Activated CD8-positive, alpha-beta memory T cell treated with anti-CD3 and anti-CD28 coated beads for 36 hours (primary cell): ENCODE measurements around the gene FER. TPM values are rescaled to one million over a fixed set of nuclear protein-coding genes. Genes with fewer than 3 reads are reported as not detected.
"Not testable (repeated sequence)": the region's sequence is repeated elsewhere in the genome, so short reads cannot be mapped to it uniquely, and the experiment has no call there.

Experiments
- CTCF ChIA-PET: fragments of 350-600 bp; sonication (Branson Sonifier 250); formaldehyde crosslinking; loops from one replicate; lab custom pipeline; 2021; ENCODE audit warnings: antibody characterized with exemption; lab: Charles Lee
- POLR2A ChIA-PET: fragments of 350-600 bp; sonication (Branson Sonifier 250); formaldehyde crosslinking; loops from one replicate; lab custom pipeline; 2021; ENCODE audit warnings: antibody characterized with exemption; lab: Charles Lee
- total RNA-seq, 2 experiments: library from RNA; stranded (reverse); gene quantifications; one replicate each; pipeline ENCODE4 v1.2.3, GENCODE V29; 2021

Gene FER
- total RNA-seq, 2 experiments from 2014 or later: 9.8 to 10.3 TPM

DNA sequence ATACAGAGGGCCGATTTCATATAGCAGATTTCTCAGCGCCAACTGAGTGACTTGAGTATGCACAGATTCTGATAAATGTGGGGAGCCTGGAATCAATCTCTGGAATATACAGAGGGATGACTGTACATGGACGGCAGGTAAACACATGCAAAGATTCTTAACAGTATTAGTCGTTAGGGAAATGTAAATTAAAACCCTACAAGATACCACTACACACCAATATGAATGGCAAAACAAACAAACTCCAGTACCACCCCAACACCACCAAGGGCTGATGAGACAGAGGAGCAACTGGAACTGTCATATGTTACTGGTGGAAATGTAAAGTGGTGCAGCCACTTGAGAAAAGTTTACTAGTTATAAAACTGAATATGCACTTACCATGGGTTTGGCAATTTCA, 8.3 kb upstream of the FER start:
- POLR2A ChIA-PET: no interaction called here
- CTCF ChIA-PET: no interaction called here

DNA sequence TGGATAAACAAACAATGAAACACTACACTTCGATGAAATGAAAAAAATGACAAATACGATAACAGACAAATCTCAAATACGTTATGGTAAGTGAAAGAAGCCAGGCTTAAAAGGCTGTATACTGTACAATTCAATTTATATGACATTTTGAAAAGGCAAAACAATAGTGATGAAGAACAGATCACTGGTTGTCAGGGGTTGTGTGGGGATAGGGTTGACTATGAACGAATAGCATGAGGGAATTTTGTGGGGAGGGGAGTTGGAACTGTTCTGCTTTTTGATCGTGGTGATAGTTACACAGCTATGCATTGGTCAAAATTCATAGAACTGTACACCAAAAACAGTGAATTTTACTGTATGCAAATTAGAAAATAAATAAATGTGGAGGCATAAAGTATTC, 7.8 kb upstream of the FER start:
- CTCF ChIA-PET: no interaction called here

DNA sequence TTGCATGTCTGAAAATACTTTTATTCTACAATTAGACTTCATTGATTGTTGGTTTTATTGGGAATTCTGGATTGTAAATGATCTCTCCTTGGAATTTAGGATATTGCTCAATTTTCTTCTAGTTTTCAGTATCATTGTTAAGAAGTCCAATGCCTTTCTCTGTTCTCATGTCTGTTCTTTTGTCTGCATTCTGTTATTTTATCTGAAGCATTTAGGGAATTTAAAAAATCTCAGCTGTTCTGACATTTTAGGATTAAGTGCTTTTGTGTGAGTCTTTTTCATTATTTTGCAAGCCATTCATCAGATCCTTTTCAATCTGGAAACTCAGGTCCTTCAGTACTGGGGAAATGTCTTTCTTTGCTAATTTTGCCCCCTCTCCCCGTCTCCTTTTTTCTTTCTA, 4.4 kb upstream of the FER start:
- ChIA-PET CTCF (no interaction called here), POLR2A (no interaction called here)

More for the DNA sequence above, 7.8 kb upstream of the FER start:
- POLR2A ChIA-PET: no interaction called here

DNA sequence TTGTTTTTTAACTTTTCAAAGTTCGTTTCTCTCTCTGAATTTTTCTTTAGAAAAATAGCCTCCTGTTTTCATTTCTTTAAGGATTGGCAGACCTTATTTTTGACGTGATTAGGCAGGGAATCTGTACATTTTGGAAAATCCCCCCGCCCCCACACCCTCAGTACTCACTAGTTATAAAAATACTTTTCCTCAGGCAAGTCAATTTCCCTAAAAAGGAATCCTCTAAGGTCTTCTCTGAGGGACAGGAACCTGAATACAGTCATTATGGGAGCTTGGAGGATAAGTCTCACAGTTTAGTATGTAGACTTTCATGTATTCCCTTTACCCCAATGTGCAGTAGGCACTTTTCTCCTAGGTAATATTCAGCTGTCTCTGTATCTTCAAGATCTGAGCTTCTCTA, 3.9 kb upstream of the FER start:
- ChIA-PET CTCF (interaction anchor here (0.7 kb wide), 1 partner anchor 102 kb away, joined by 5 read pairs; no protein-coding TSS in a partner anchor), POLR2A (no interaction called here)

DNA sequence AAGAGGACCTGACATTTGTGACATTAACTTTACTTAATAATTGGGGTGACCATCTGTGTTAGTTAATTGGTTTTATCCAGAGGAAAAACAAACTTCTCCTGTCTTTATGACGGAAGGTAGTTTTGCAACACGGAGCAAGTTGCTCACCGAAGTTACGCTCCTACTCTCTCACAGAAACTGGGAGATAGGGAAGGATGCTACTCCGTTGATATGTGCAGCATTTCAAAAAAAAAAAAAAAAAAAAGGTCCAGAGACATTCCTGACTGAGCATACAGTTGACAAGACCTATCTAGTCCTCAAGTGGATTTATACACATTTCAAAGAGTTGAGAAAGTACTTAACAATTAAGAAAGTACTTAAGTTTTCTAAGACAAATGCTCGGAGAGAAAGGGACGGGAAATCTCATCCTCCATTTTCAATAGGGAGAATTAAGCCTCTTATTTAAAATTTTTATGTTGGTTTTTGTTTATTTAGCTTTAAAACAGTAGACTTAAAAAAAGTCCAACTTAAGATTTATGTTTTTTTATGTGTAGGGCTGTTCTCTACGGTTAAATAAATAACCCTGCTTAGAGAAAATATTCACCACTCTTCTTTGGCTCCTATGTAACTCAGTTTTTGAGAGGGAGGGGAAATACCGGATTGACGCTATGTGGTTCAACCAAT, 455 bp upstream of the FER start:
- ChIA-PET CTCF (no interaction called here), POLR2A (interaction anchor here (1.9 kb wide), 1 partner anchor 19 kb away, joined by 8 read pairs; no protein-coding TSS in a partner anchor)

DNA sequence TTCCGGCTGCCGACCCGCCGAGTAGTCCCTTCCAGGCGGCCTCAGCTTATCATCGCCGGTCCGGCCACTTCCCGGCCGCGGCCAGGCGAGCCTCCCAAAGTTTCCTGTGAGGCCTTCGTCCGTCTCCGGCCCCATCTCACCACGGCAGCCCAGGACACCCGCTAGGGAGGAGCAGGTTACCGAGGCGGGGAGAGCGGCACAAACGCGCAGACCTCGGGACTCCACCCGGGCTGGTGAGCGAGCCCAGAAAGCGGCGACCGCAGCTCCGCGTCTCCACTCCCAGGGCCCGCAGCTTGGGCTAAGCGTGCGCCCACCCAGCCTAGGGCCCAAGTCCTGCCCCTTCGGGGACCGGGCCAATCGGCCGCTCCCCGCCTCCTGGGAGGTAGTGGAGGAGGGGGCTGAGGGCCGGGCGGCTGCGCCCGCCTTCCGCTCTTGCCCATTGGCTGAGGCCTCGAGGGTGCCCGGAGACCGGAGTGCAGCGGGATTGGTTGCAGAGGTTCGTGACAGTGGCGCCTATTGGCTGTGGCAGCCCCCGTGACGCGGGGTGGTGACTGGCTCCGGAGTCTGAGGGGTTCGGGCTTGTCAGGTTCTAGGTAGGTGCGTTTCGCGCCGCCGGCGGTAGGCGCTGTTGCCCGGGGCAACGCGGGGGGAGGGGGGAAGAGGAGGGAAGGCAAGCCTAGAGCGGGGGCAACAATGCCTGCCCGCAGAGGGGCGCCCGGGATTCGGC, 867 bp downstream of the FER start:
- ChIA-PET CTCF (interaction anchor here (1.0 kb wide), 1 partner anchor 941 kb away, joined by 3 read pairs; the partner anchor contains the start of gene MAN2A1), POLR2A (interaction anchor here (1.9 kb wide), 1 partner anchor 20 kb away, joined by 8 read pairs; no protein-coding TSS in a partner anchor)

DNA sequence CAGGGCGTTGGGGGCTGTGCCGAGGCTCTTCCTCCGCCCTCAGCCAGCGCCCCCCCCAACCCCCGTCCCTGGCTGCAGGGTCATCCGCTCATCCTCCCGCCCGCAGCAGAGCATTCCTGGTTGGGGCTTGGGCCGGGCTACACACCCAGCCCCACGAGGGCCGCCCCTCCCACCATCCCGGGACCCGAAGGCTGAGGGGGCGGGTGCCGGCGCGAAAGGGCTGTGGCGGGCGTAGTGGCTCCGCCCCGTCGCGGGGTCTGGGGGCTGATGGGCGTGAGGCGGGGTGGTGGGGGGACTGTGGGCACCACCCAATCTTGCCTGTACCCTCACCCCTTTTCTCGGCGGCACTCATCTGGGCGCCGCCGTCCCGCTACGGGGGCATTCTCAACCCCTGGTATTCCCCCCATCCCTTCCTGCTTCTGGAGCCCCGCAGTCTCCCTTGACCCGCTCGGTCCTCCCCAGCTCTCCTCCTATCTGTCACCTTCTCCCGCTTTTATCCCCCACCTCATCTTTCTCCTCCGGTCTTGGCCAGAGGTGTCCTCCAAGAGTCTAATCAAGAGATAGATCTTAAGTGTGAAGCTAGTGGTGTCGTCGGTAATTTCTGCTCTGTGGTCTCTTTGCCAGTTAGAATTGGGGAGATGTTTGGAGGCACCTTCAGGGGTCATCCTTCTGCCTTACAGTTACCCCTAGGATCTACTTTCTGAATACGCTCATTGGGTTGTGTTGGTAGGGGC, 1.6 kb downstream of the FER start:
- POLR2A ChIA-PET: interaction anchor here (0.7 kb wide), 1 partner anchor 114 kb away, joined by 3 read pairs; no protein-coding TSS in a partner anchor

DNA sequence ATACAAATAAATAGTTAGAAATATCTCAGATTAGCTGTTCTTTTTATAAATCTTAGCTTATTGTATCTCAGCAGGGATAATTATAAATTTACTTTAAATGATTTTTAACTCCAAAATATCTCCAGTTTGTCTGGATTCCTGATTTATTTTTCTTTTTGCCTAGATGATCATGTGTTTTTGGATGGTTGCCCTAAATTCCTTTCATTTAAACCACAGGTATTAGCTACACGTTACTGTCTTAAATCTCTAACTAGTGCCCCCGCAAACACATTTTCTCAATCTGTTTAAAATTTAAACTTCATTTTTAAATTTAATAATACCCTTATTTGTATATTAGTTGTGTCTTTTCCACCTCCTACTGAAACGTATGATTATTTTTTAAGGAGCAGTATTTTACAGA, 5.6 kb downstream of the FER start:
- ChIA-PET POLR2A (no interaction called here), CTCF (no interaction called here)

More for the DNA sequence above, 1.6 kb downstream of the FER start:
- CTCF ChIA-PET: no interaction called here

DNA sequence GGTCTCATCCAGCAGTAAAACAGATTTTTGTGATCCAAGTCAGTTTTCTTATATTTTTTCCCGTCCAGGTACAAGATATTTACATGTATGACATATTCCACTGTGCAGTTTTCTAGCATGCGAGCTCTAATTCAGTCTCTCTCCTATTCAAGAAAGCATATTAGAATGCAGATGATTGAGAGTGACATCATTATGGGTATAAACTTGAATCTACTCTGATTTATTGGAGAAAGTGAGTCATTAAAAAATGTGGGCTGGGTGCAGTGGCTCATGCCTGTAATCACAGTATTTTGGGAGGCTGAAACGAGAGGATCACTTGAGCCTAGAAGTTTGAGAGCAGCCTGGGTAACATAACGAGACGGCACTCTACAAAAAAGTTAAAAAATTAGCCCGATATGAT, 6.2 kb downstream of the FER start:
- CTCF ChIA-PET: no interaction called here
- POLR2A ChIA-PET: no interaction called here

DNA sequence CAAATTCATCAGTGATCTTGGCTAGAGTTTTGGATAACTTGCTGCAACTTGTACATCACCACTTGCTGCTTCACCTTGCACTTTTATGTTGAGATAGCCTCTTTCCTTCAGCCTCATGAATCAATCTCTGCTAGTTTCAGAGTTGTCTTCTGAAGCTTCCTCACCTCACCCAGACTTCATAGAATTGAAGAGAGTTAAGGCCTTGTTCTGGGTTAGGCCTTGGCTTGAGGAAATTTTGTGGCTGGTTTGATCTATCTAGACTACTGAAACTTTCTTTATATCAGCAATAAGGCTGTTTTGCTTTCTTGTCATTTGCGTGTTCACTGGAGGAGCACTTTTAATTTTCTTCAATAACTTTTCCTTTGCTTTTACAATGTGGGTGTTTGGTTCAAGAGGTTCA, 12.8 kb downstream of the FER start:
- ChIA-PET POLR2A (no interaction called here), CTCF (interaction anchor here (0.6 kb wide), 1 partner anchor 14 kb away, joined by 3 read pairs; no protein-coding TSS in a partner anchor)

DNA sequence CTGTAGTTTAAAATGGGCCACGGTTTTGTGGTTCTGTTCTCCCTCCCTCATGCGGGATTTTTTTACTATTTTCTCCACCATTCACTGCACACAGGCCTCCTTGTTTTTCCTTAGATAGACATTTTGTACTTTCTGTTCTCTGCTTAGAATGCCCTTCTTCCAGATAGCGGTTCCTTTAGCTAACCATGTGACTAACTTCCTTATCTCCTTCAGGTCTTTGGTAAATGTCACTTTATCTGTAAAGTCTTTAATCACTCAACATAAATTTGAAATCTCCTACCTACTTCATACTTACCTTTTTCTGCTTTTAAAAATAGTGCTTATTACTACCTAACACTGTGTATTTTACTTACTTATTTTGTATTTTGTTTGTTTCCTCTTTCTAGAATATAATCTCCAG, 15.0 kb downstream of the FER start:
- ChIA-PET POLR2A (no interaction called here), CTCF (no interaction called here)

DNA sequence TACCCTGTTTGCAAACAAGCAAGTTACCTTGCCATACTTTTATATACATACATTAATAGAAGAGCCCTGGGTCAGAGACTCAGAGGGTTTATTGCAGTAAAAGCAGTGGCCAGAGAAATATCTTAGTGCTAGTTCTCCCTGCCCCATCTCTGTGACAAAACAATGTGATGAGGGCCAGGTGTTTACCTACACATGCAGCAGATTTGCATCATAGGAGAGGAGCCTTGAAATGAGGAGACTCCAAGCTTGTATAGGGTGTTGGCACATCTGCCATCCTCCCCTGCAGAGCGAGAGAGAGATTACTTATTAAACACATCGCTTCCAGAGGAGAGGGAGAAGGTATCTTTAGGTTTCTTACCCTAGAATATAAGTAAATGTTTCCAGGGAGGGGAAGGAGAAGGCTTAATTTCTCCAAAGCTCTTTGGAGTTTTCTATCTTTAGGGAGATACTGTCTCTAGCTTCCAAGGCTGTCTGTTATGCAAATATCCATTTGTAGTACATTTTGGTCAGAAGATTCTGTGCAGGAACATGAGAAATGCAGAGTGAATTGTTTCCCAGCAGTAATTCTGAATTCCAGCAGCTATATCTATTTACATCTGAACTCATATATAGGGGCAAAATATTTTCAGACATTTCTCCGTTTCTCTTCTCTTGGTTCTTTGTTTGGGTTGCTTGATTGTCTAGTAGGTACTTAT, 15.7 kb downstream of the FER start:
- ChIA-PET CTCF (no interaction called here), POLR2A (no interaction called here)

DNA sequence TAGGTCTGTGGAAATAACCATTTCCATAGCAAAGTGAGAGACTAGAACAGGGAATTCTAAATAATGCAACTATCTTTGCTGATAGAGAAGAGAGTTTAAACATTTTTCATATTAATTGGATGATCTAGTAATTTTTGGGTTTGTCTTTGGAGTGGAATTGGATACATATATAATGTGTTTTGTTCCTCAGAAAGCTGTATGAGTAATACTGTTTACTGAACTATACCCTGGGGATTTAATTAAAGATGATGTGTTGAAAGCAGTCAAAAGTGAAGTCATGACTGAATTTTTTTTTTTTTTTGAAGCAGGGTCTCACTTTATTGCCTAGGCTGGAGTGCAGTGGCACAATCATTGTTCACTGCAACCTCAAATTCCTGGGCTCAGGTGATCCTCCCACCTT, 17.9 kb downstream of the FER start:
- CTCF ChIA-PET: no interaction called here
- POLR2A ChIA-PET: no interaction called here

DNA sequence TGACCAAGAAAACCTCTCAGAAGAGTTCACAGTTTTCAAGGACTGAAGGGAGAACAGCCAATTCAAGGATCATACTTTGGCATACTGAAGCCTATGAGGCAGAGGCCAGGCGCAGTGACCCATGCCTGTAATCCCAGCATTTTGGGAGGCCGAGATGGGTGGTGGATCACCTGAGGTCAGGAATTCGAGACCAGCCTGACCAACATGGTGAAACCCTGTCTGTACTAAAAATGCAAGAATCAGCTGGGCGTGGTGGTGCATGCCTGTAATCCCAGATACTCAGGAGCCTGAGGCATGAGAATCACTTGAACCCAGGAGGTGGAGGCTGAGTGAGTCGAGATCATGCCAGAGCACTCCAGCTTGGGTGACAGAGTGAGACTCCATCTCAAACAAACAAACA, 19.2 kb downstream of the FER start:
- CTCF ChIA-PET, POLR2A ChIA-PET: not testable (repeated sequence)

DNA sequence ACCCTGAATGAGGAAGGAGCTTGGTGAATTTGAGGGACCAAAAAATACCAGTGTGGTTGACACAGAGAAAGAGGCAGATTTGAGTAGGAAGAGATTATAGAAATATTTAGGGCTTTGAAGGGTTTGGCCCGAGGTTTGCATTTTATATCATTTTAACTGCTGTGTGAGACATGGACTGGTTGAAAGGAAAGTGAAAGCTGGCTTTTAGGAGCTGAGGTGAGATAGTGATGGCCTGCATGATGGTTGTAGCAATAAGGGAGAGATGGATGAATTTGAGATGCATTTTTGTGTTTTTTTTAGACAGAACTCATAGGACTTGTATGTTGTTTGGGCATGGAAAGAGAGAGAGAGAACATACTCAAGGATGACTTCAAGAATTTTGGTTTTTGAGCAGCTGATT, 21.7 kb downstream of the FER start:
- POLR2A ChIA-PET: interaction anchor here (0.6 to 0.7 kb wide), 2 partner anchors 41 to 150 kb away, joined by 4 read pairs; no protein-coding TSS in a partner anchor
- CTCF ChIA-PET: no interaction called here

DNA sequence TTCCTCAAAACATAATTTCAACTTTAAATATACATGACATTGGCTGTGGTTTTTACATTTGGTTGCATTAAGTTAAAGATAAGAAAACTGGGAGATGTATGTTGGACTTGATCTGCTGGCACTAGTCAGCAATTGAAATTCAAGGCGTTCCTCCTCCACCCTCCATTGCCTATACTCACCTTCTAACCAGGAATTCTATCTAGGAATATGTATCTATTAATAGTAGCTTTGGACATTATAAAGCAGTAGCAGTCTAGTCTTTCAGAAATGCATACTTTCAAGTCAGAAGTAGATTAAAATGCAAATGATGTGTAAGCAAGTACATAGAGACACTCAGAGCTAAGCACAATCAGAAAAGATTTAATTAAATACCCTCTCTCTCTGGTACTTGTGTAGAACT, 24.9 kb downstream of the FER start:
- CTCF ChIA-PET: no interaction called here
- POLR2A ChIA-PET: no interaction called here

DNA sequence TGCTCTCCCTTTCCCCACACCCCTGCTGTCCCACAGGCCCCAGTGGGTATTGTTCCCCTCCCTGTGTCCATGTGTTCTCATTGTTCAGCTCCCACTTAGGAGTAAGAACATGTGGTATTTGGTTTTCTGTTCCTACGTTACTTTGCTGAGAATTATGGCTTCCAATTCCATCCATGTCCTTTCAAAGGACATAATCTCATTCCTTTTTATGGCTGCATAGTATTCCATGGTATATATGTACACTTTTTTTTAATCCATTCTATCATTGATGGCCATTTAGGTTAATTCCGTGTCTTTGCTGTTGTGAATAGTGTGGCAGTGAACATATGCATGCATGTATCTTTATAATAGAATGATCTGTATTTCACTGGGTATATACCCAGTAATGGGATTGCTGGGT, 25.6 kb downstream of the FER start:
- ChIA-PET CTCF (no interaction called here), POLR2A (no interaction called here)

DNA sequence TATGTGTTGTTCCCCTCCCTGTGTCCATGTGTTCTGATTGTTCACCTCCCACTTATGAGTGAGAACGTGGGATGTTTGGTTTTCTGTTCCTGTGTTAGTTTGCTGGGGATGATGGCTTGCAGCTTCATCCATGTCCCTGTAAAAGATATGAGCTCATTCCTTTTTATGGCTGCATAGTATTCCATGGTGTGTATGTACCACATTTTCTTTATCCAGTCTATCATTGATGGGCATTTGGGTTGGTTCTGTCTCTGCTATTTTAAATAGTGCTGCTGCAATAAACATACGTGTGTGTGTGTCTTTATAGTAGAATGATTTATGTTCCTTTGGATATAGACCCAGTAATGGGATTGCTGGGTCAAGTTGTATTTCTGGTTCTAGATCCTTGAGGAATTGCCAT, 26.4 kb downstream of the FER start:
- POLR2A ChIA-PET: not testable (repeated sequence)

DNA sequence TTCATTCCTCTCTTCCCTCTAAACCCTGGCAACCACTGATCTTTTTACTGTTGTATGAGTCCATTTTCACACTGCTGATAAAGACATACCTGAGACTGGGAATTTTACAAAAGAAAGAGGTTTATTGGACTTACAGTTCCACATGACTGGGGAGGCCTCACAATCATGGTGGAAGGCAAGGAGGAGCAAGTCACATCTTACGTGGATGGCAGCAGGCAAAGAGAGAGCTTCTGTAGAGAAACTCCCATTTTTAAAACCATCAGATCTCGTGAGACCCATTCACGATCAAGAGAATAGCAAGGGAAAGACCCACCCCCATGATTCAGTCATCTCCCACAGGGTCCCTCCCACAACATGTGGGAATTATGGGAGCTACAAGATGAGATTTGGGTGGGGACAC, 29.9 kb downstream of the FER start:
- POLR2A ChIA-PET: not testable (repeated sequence)

More for the DNA sequence above, 26.4 kb downstream of the FER start:
- CTCF ChIA-PET: interaction anchor here (0.7 kb wide), 2 partner anchors 14 to 390 kb away, joined by 3 read pairs; no protein-coding TSS in a partner anchor

More for the DNA sequence above, 29.9 kb downstream of the FER start:
- CTCF ChIA-PET: not testable (repeated sequence)
